GM13976 (cell line): ENCODE measurements around the gene FASTKD3.

Experiments
- DNase-seq: peaks from one replicate; pipeline ENCODE4 v3.0.0; 2012; ENCODE audit warnings: low spot score
- CTCF ChIP-seq: IDR thresholded peaks from 2 replicates; pipeline ENCODE4 v1.5.1; 2012; ENCODE audit warnings: borderline replicate concordance, mild to moderate bottlenecking; ENCODE audit not compliant: insufficient read depth; ENCODE audit errors: extremely low read depth, missing control alignments, control extremely low read depth
- in situ Hi-C: fragments of 300-500 bp; cut with MboI; formaldehyde crosslinking; loops from one replicate; pipeline ENCODE4 v1.12.0; 2022; ENCODE audit warnings: low sequenced_read_pairs, mixed read lengths, inconsistent platforms; ENCODE audit not compliant: unreplicated experiment

Gene FASTKD3

GRCh38 chr5:7908317-7908716, 39.5 kb upstream of the FASTKD3 start:
- TF ChIP-seq CTCF: no peak
- in situ Hi-C loops: loop anchor here (25.0 kb wide), 1 partner anchor 1304 kb away; no protein-coding TSS in a partner anchor
- DNase-seq: no peak

GRCh38 chr5:7907612-7908011, 38.8 kb upstream of the FASTKD3 start:
- no peak for DNase-seq
- in situ Hi-C loops: loop anchor here (25.0 kb wide), 1 partner anchor 1305 kb away; no protein-coding TSS in a partner anchor
- TF ChIP-seq CTCF: no peak

GRCh38 chr5:7904170-7904569, 35.3 kb upstream of the FASTKD3 start:
- in situ Hi-C loops: loop anchor here (25.0 kb wide), 1 partner anchor 1308 kb away; no protein-coding TSS in a partner anchor
- DNase-seq: no peak
- no peak for TF ChIP-seq CTCF

- DNase-seq: no peak
- no peak for TF ChIP-seq CTCF
- in situ Hi-C loops: loop anchor here (25.0 kb wide), 1 partner anchor 1309 kb away; no protein-coding TSS in a partner anchor
Observed at GRCh38 chr5:7902666-7903625, 34.1 kb upstream of the FASTKD3 start.

GRCh38 chr5:7902201-7902600, 33.4 kb upstream of the FASTKD3 start:
- in situ Hi-C loops: loop anchor here (25.0 kb wide), 1 partner anchor 1310 kb away; no protein-coding TSS in a partner anchor

More at GRCh38 chr5:7902201-7902600, 33.4 kb upstream of the FASTKD3 start:
- DNase-seq: no peak
- TF ChIP-seq CTCF: no peak
